Caco-2 (cell line): ENCODE data around the gene EXOSC10. TPM values are rescaled to one million over a fixed set of nuclear protein-coding genes. Genes with fewer than 3 reads are reported as not detected.
A peak's percentile ranks its signal among the peaks of the same experiment; 100 is the strongest.

Source experiments
- BruUV-seq: library from RNA; stranded (reverse); fragments of 400-500 nt; replicated peaks from 2 replicates; lab custom pipeline; 2021; lab: Mats Ljungman, UMichigan
- CTCF ChIA-PET: fragments of 300-600 bp; sonication (Branson Sonifier 250); formaldehyde crosslinking; loops from one replicate; lab custom pipeline; 2022; ENCODE audit warnings: antibody characterized with exemption; lab: Charles Lee
- POLR2A ChIA-PET: fragments of 300-600 bp; sonication (Branson Sonifier 250); formaldehyde crosslinking; loops from one replicate; lab custom pipeline; 2022; ENCODE audit warnings: antibody characterized with exemption; lab: Charles Lee
- DNase-seq, 2 experiments: peaks; one replicate each; pipeline versions ENCODE4 v3.0.0 to v3.0.0-alpha.2; 2020 to 2022
- H3K27me3 ChIP-seq: replicated peaks from 2 replicates; pipeline ENCODE4 v1.6.0; 2011; ENCODE audit warnings: low read length; ENCODE audit not compliant: control insufficient read depth, insufficient read depth
- H3K36me3 ChIP-seq: 2 replicates; pipeline ENCODE4 v1.5.1; 2011; ENCODE audit warnings: low read length; ENCODE audit not compliant: control insufficient read depth, insufficient read depth
- H3K4me1 ChIP-seq: fragments of 250-450 bp; sonication (Bioruptor Pico); 2 replicates; pipeline ENCODE4 v1.5.1; 2020; ENCODE audit warnings: mild to moderate bottlenecking
- H3K4me3 ChIP-seq: 2 replicates; pipeline ENCODE4 v1.5.1; 2011; ENCODE audit warnings: low read depth, mild to moderate bottlenecking, control low read depth, low read length
- H3K9me3 ChIP-seq: fragments of 250-450 bp; sonication (Bioruptor Pico); 2 replicates; pipeline ENCODE4 v1.5.1; 2020; ENCODE audit warnings: mild to moderate bottlenecking, moderate library complexity
- H3K27ac Mint-ChIP-seq: one replicate; pipeline ENCODE4 v1.8.0; 2022; ENCODE audit warnings: mixed read lengths; ENCODE audit not compliant: unreplicated experiment
- H3K27me3 Mint-ChIP-seq: one replicate; pipeline ENCODE4 v1.8.0; 2022; ENCODE audit warnings: mixed read lengths; ENCODE audit not compliant: insufficient read depth, unreplicated experiment
- H3K36me3 Mint-ChIP-seq: one replicate; pipeline ENCODE4 v1.8.0; 2022; ENCODE audit warnings: mild to moderate bottlenecking, mixed read lengths; ENCODE audit not compliant: insufficient read depth, unreplicated experiment
- H3K4me1 Mint-ChIP-seq: one replicate; pipeline ENCODE4 v1.8.0; 2022; ENCODE audit warnings: low read depth, mixed read lengths; ENCODE audit not compliant: unreplicated experiment
- H3K4me3 Mint-ChIP-seq: one replicate; pipeline ENCODE4 v1.8.0; 2022; ENCODE audit warnings: mild to moderate bottlenecking, moderate library complexity, mixed read lengths; ENCODE audit not compliant: unreplicated experiment
- H3K9me3 Mint-ChIP-seq: one replicate; pipeline ENCODE4 v1.8.0; 2022; ENCODE audit warnings: mixed read lengths; ENCODE audit not compliant: unreplicated experiment
- CTCF ChIP-seq, 2 experiments: fragments of 200-600 bp in 1 of 2; IDR thresholded peaks; 1 replicate in 1 of 2; 2 replicates in 1 of 2; pipeline versions ENCODE4 v1.5.1 to v1.8.0; 2011 to 2022; ENCODE audit warnings: antibody characterized with exemption in 1 of 2, control low read depth in 1 of 2, inconsistent platforms in 1 of 2, low read depth in 1 of 2, low read length in 1 of 2, mild to moderate bottlenecking in 1 of 2, moderate library complexity in 1 of 2; ENCODE audit not compliant: insufficient read depth in 1 of 2, severe bottlenecking in 1 of 2, unreplicated experiment in 1 of 2
- intact Hi-C: fragments of 100-400 bp; cut with micrococcal nuclease; formaldehyde crosslinking; loops from one replicate; pipeline ENCODE4 v1.10.0; 2022; ENCODE audit not compliant: unreplicated experiment
- total RNA-seq: library from RNA; stranded (reverse); gene quantifications from 2 replicates; pipeline ENCODE4 v1.2.3, GENCODE V29; 2022

Gene EXOSC10
- total RNA-seq, 1 experiment from 2014 or later, result 83.7 TPM

- no TSS peak for BruUV-seq
- intact Hi-C loops, result no loop called here
- no peaks in the 10 kb centered on the region for H3K4me1 ChIP-seq
- H3K9me3 ChIP-seq, result no peaks in the 10 kb centered on the region
- Mint-ChIP-seq H3K27ac (no peak overlapping the region), H3K4me1 (no peaks in the 10 kb centered on the region), H3K9me3 (no peaks in the 10 kb centered on the region), H3K27me3 (no peaks in the 10 kb centered on the region), H3K4me3 (no peak overlapping the region), H3K36me3 (peaks cover 48% of the 10 kb centered on the region)
- POLR2A ChIA-PET, result no interaction called here
- no peak for TF ChIP-seq CTCF (IDR thresholded peaks at IDR 0.05; ENCODE audit: insufficient read depth in 1 of 2, low read depth in 1 of 2, low read length in 1 of 2, severe bottlenecking in 1 of 2, unreplicated experiment in 1 of 2)
- H3K36me3 ChIP-seq, result no peaks in the 10 kb centered on the region; the same call in 1 of the 2 replicates
- DNase-seq, result no peak
- CTCF ChIA-PET, result interaction anchor here (0.7 to 1.0 kb wide), 2 partner anchors 17 to 209 kb away, joined by 3 to 4 read pairs; no protein-coding TSS in a partner anchor
- H3K4me3 ChIP-seq, result no peak overlapping the region
- H3K27me3 ChIP-seq, result no peaks in the 10 kb centered on the region
These were observed 45.0 kb downstream of the EXOSC10 start for GRCh38 chr1:11054666-11055065.

- no peak for TF ChIP-seq CTCF (IDR thresholded peaks at IDR 0.05; ENCODE audit: insufficient read depth in 1 of 2, low read depth in 1 of 2, low read length in 1 of 2, severe bottlenecking in 1 of 2, unreplicated experiment in 1 of 2)
- no peaks in the 10 kb centered on the region for H3K27me3 Mint-ChIP-seq
- CTCF ChIA-PET, result interaction anchor here (0.7 to 1.0 kb wide), 2 partner anchors 17 to 209 kb away, joined by 3 to 4 read pairs; no protein-coding TSS in a partner anchor
- no TSS peak for BruUV-seq
- peaks cover 45% of the 10 kb centered on the region for H3K36me3 Mint-ChIP-seq
- no peak overlapping the region for H3K27ac Mint-ChIP-seq
- intact Hi-C loops, result no loop called here
- no peaks in the 10 kb centered on the region; the same call in 1 of the 2 replicates for H3K36me3 ChIP-seq
- no peaks in the 10 kb centered on the region for H3K27me3 ChIP-seq
- POLR2A ChIA-PET, result no interaction called here
- H3K4me1 ChIP-seq, result no peaks in the 10 kb centered on the region
- no peak overlapping the region for H3K4me3 ChIP-seq
- no peaks in the 10 kb centered on the region for H3K9me3 ChIP-seq
- no peaks in the 10 kb centered on the region for H3K4me1 Mint-ChIP-seq
- no peak overlapping the region for H3K4me3 Mint-ChIP-seq
- no peak for DNase-seq
- H3K9me3 Mint-ChIP-seq, result no peaks in the 10 kb centered on the region
These were observed 45.5 kb downstream of the EXOSC10 start for GRCh38 chr1:11054181-11054580.

GRCh38 chr1:11053758-11054137, 45.9 kb downstream of the EXOSC10 start:
- Mint-ChIP-seq H3K9me3 (no peaks in the 10 kb centered on the region), H3K4me1 (no peaks in the 10 kb centered on the region), H3K27me3 (no peaks in the 10 kb centered on the region), H3K36me3 (peaks cover 41% of the 10 kb centered on the region), H3K27ac (no peak overlapping the region), H3K4me3 (no peak overlapping the region)
- Histone ChIP-seq H3K9me3 (no peaks in the 10 kb centered on the region), H3K27me3 (no peaks in the 10 kb centered on the region), H3K4me3 (no peak overlapping the region), H3K4me1 (no peaks in the 10 kb centered on the region), H3K36me3 (no peaks in the 10 kb centered on the region; the same call in 1 of the 2 replicates)
- no TSS peak for BruUV-seq
- intact Hi-C loops, result no loop called here
- TF ChIP-seq CTCF (IDR thresholded peaks at IDR 0.05; ENCODE audit: insufficient read depth in 1 of 2, low read depth in 1 of 2, low read length in 1 of 2, severe bottlenecking in 1 of 2, unreplicated experiment in 1 of 2), result no peak
- ChIA-PET POLR2A (no interaction called here), CTCF (no interaction called here)
- peak in 1 of 2 experiments; percentile 51 for DNase-seq
